DMS153 treated with DMSO at 0.1 percent for 48 hours (cell line): ENCODE measurements around the gene SETBP1.
A peak's percentile ranks its signal among the peaks of the same experiment; 100 is the strongest.
"Not testable (repeated sequence)": the region's sequence is repeated elsewhere in the genome, so short reads cannot be mapped to it uniquely, and the experiment has no call there.

ENCODE experiments used
- DNase-seq: peaks from one replicate; lab custom pipeline; 2025; ENCODE audit not compliant: unreplicated experiment; lab: John Stamatoyannopoulos, UW

Gene SETBP1

DNA sequence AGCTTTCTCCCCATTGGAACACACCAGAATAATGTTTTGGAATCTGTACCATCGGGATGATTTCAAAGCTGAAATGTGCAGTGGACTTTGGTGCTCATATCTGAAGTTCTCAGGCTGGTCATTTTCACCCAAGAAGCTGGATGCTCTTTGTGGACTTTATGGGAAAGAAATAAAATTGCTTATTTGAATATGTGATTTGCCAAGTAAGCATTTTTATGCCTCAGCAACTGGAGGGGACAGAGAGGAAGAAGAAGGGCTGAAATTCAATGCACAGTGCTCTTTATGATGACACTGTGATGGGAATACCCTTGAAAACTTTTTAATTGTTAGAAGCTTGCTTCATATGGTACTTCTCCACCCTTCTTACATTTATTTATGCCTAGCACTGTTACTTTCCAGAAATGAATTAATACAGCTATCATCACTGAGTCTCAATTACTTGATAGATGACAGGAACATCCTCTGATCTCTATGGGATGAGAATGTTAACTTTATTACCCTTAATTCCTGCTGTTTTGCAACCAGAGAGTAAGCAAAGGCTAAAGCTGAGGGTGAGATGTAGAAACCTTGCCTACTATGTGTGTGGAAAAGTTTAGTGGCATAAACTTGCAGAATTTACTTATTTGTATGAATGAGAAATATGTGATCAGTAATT lies 23.6 kb downstream of the SETBP1 start:
- no peak for DNase-seq

DNA sequence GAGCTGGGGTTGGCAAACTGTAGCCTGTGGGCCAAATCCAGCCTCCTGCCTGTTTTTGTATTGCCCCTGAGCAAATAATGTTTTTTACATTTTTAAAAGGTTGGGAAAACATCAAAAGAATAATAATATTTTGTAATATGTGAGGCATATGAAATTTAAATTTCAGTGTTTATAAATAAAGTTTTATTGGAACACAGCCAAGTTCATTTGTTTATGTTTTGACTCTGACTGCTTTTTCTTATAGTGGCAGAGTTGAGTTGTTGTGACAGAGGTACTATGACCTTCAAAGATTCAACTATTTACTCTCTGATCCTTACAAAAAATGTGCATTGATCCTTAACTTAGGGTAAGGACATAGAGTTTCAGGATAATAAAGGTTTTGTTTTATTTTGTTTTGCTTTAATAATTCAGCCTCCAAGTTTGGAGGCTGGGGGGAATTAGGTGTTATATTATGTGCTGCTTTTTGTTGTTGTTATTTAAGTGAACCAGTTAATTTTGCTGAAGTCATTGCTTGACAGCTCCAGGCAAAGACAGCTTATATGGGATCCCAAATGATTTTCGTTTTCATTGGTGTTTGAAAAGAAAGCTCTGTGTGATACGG lies 24.5 kb downstream of the SETBP1 start:
- no peak for DNase-seq

DNA sequence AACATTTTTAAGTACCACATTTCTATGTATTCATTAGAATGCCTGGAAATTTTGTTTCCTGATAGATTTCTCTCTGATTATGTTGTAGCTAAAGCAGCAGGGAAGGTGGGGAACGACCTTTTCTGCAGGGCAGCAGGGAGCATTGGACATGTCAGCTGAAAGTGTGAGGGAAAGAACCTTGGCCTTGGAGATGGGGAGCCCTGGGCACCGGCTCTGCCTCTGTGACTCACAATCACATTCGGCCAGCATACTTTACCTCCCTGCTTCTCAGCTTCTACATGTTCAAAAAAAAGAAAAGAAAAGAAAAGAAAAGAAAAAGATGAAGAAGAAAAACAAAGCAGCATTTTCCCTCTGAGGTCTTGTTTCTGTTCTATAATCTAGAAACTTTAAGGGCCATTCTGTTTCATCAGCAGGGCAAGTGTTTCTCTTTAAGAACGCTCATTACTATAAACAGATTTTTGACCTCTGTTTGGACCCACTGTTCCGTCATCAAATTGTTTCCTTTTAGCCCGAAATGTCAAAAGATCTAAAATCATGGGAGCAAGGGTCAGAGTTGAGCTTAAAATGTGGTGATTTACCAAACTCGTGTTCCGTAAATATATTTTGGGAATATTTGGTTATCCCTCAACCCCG lies 27.9 kb downstream of the SETBP1 start:
- no peak for DNase-seq

DNA sequence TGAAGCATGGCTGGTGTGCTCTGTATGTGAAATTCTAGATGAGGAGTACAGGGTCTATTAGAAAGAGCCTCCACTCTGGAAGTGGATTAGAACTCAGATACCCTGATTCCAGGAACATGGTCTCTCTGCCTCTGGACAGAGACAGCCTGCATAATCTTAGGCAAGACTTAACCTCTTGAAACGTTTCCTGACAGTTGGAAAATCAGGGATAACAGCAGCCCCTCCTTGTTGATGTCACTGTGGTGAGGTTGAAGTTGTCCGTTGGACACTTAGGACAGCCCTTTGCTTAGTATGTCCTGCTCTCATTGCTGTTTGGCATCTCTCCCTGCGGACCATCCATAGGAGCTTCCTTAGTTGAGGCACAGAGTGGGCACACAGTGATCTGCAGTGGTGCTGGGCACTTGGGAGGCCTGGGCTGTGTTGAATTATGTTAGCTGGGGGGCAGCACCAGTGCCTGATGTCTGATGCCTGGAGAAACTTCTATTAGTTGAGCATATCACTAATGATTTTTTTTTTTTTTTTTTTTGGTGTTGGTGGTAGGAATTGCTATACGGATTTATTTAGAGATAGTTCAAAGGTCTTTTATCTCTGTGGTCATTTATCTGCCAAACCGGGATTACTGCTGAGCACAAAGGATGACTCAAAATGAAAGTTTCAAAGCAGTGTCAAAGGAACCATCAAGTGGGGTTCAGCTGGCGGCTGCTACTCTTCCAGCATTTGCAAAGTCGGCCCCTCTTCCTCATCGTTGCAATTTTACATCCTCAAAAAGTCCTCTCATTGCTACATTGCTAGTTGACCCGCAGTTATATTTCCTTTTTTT lies 28.8 kb downstream of the SETBP1 start:
- DNase-seq: no peak

DNA sequence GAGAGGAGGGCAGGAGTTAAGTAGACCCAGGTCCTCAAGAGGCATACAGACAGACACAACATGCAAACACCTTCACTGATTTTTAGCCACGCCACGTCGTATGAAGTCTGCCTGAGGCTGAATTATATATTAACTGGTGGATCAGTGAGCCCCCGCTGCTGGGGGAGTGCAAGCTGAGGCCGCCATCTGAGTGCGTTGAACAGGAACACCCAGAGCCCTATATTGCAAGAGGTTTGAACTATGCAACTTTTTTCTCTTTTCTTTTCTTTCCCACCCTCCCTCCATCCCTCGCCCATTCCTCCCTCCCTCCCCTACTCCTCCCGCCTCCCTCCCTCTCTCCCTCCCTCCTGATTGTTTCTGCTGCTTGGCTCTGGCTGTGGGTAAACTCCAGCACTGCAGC lies 30.2 kb downstream of the SETBP1 start:
- DNase-seq: no peak

DNA sequence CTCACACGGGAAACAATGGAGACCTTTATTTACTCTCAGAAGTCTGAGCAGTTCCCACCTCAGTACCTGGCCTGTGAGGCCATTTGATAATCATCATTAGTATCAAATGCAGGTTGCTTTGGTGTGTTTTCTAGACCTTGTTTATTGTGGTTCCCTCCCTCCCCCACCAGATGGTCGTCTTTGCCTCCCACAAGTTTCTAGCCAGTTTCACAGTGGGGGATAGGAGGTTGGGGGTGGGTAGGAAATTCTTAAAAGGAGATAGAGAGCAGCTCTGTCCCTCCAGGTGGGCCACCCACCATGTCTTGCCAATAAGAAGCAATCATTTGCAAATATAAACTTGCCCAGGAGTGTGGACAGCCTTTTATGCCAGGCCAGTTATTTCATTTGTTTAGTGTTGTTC lies 31.3 kb downstream of the SETBP1 start:
- DNase-seq: no peak

DNA sequence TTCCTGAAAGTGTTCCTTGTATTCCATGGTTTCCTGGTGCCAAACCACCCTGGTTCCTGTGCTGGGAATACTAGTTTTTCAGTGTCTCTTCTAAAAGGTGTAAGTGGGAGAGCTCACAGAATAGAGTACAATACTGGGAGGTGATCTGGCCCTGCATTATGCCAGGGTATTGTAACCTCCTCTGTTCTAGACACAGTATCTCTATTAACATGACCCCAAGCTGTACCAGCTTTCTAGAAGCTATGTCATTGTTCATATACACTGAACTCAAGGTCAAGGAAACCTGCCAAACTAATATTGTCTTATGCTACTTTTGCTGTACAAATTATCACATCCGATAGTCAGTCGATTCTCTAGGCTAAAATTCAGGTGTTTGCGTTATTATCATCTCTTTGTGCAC lies 32.7 kb downstream of the SETBP1 start:
- no peak for DNase-seq

DNA sequence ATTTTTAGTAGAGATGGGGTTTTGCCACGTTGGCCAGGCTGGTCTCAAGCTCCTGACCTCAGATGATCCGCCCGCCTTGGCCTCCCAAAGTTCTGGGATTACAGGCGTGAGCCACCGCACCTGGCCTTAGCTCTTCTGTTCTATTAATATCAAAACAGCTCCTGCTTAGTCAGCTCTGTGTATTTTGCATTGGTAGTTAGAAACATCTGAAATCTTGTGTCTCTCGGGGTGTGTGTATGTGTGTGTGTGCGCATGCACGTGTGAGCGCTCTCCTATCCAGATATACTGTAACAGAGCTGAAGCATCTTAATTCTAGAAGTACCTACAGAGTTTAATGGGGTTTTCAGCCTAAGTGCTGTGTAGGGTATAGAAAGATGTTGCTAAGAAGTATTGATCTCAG lies 33.7 kb downstream of the SETBP1 start:
- no peak for DNase-seq

DNA sequence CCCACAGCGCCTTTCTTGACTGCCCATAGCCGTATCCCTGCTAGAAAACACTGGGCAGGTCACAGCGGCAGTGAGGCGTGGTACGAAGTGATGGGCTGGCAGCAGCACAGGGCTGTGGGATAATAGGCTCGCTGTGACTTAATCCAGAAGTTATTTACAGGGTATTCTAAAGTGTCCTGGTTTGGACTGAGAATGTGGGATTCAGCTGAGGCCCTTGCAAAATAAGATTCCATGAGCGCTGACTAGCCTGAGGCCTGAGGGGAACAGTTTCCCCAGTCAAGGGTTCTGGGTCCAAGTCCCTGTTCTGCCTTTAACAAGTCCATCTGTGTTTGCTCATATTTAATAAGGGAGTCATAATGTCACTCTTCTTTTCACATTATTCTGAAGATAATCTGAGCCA lies 34.6 kb downstream of the SETBP1 start:
- no peak for DNase-seq

DNA sequence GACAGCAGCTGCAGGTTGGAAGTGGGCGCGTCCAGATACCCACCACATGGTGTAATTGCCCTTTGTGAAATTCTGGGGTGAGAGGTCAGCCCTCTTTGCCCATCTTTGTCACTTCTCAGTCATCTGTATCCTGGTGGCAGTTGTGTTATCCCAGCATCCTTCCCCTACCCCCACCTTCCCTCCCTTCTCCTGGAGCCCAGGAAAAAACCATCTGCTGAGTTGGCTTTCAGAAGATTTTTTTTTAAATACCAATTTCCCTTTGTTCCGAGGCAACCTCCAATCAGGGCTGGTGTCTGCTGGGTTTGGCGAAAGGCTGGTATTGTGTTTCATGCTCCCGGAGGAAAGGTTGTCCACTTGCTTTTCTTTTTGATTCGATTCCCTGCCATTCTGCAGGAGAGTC lies 35.2 kb downstream of the SETBP1 start:
- DNase-seq: peak; percentile 38

DNA sequence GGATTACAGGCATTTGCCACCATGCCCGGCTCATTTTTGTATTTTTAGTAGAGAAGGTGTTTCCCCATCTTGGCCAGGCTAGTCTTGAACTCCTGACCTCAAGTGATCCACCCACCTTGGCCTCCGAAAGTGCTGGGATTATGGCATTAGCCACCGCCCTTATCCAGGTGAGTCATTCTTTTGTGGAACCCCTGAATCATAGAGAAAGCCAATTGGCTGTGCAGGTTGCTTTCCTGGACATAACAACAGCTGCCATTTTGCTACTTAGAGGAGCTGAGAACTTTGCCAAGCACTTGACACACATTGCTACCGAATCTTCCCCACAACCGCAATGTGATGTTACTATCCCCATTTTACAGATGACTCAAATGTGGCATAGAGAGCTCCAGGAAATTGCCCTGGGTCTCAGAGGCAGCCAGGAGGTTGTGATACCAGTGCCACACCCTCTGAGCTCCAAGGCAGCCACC lies 36.0 kb downstream of the SETBP1 start:
- no peak for DNase-seq

DNA sequence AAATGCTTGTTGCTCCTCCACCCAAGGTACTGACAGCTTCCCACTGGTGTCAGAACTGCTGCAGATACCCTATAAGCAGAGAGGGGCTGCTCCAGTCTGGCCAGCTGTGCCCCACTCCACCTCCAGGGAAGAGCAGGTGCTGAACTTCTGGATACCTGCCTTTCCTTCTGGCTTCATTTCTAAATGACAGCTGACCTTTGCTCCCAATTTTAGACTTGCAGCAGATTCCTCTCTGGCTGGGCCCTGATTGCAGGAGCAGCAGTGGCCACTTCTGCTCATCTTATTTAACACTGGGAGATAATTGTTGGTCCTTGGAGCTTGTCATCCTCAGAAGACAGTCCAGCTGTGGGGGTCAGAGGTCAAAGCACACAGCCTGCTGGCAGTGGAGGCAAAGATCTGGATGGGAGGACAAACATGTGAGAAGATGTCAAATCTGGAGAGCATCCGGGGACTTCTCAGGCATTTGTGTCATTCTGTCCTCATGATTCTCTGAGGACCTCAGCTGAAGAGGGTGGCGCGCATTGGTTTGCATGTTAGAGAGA lies 38.9 kb downstream of the SETBP1 start:
- no peak for DNase-seq

DNA sequence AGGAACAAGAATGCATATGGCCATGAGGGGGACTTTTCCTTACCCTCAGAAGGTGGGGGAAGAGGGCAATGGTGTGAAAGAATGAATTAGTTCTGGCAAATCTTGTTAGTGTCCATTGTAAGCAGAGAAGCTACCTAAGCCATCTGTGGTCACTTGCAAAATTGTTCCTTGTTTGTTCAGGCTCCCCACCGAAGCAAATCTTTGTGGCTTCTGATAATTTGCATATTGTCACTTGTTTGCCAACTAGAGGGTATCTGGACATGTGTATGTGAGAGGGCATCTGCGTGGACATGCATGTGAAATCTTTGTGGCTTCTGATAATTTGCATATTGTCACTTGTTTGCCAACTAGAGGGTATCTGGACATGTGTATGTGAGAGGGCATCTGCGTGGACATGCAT lies 41.1 kb downstream of the SETBP1 start:
- DNase-seq: not testable (repeated sequence)

DNA sequence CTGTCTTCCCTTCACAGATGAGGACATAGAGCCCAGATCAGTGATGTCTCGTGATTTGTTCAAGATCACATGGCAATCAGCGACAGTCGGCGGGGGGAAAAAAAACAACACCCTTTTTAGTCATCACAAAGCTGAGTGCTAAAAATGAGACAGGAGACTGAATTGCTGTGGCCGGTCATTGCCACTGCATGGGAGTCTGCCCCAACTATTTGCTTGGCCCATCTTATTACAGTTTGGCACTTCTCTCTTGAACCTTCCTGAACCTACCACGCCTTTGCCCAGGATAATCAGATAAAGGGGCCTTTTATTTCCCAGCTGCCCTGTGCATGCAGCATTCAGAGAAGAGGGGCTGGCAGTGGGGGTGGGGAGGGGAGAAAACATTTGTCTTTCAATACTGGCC lies 42.7 kb downstream of the SETBP1 start:
- DNase-seq: no peak

DNA sequence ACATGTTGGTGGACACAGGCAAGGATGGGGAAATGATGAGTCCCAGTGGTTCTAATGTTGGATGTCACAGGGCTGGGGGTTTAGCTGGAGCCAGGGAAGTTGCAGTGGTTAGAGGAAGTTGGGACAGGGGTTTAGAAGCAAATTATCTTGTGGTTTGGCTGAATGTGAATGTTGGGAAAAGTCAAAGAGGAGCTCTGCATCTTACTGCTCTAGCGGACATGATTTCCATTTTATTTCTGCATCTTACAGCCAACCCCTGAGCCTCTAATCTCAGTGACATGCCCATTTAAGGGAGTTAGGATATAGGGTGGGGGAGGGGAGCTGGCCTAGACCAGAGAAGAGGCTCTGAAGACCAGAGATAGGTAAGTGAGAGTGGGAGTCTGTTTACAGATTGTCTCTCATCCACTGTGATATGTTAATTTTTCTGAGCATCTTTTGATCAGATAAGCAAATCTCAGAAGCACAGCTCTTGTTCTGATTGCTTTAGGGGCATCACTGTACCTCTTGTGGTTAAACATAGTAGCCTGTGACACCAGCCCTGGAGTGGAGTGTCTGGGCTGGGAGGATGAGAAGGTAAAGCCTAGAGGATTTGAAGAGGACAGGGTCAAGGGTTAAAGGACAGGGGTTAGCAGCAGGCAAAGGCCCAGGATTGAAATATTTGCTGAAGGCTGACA lies 43.6 kb downstream of the SETBP1 start:
- DNase-seq: no peak

DNA sequence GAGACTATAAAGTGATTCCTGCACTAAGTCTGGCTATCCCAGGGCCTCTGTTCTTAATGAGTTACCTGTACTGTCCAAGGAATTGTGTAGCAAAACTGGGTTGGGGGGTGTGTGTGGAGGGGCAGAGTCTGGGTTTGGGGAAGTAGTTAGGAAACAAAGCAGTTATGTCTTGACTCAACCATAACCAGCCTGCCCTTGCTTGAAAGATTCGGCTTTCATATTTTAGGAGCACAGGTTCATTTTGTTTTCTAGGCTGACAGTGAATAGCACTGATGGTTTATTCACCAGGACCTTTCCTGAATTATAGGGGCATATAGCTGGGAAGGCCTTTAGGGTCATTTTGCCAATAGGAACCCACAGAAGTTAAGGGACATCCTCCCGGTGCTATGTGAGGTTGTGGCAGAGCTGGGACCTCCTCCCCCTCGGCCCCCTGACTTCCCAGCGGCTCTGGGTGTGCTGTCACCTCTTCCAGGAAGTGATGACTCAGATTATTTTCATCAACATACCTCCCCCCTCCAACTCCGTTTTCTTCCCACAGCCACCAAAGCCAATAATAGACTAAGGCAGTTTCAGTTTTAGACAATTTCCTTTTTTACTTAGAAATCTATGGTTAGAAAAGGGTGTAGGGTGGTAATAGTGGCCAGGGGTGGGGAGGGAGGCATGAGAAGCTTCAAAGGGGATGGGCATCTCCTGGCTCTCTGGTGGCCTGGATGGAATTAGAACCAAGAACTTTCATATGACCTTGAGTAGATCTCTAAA lies 44.8 kb downstream of the SETBP1 start:
- no peak for DNase-seq

DNA sequence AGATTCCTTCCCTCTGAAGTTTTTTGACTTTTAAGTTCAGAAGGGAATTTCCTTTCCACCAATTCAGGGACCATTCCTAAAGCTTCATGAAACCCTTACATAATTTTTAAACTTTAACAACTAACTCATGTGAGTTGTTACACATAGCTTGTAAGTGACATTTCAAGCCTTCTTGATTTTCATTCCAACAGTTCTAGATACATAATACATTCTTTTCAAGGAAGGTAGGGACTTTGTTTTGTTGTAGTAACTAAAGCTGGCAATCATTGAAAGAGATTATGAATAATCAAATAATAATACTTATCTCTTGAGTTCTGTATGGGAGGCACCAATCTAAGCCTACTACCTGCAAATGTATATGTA lies 45.4 kb downstream of the SETBP1 start:
- DNase-seq: no peak

DNA sequence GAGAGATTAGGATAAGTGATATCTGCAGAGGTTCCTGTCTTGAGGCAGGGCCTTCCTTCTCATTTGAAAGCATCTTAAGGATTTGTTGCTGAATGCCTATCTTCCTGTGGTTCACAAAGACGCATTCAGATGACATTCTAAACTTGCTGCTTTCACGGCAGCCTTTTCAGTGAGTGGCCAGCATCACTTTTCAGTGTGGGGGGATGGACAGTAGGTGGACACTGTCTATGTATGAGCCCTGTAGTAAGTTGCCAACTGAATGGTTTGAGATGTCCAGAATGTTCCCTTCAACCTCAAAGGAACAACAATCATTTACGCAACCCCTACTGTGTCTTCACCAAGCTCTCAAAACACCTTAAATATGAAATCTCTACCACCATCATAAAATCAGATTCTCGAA lies 46.6 kb downstream of the SETBP1 start:
- no peak for DNase-seq

DNA sequence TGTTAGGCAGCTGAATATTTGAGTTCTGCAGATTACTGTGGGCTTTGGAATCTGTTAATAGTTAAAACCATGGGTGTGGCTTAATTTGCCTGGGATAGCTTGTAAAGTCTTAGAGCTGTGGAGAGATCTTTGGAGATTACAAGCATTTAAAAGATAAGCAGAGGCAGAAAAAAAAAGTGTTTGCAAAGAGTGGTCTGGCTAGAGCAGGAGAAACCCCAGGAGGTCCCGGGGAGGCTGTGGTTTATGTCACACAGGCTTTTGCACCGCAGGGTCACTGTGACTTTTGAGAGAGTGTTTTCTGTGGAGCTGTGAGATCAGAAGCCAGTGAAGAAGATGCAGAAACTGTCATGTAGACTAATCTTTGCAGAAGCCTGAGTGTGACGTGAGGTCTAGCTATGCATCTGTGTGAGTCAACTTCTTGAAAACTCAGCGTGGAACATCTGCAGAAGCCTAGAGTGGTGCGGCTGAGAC lies 49.0 kb downstream of the SETBP1 start:
- no peak for DNase-seq
